NOMO-1 treated with DMSO at 0.1 percent for 48 hours (cell line): ENCODE data around the gene GPX3.

Experiments used
- DNase-seq: peaks from one replicate; lab custom pipeline; 2025; ENCODE audit not compliant: unreplicated experiment; lab: John Stamatoyannopoulos, UW

GPX3 gene

GRCh38 chr5:151012862-151013261 is 7.5 kb upstream of the GPX3 start:
- DNase-seq, result no peak

- DNase-seq, result no peak
These were observed 5.6 kb upstream of the GPX3 start for GRCh38 chr5:151014680-151015343.

GRCh38 chr5:151015974-151016587 is 4.3 kb upstream of the GPX3 start:
- DNase-seq, result no peak

GRCh38 chr5:151016700-151017099 is 3.7 kb upstream of the GPX3 start:
- DNase-seq, result peak; percentile 92

GRCh38 chr5:151017897-151018296 is 2.5 kb upstream of the GPX3 start:
- DNase-seq, result no peak

- no peak for DNase-seq
These were observed 1.5 kb upstream of the GPX3 start for GRCh38 chr5:151018846-151019245.

GRCh38 chr5:151019331-151019730 is 1.1 kb upstream of the GPX3 start:
- no peak for DNase-seq

GRCh38 chr5:151021746-151022145 is 1.4 kb downstream of the GPX3 start:
- no peak for DNase-seq

GRCh38 chr5:151022511-151023018 is 2.2 kb downstream of the GPX3 start:
- DNase-seq, result no peak

GRCh38 chr5:151023047-151023615 is 2.7 kb downstream of the GPX3 start:
- DNase-seq, result no peak

GRCh38 chr5:151023651-151024050 is 3.3 kb downstream of the GPX3 start:
- DNase-seq, result no peak

GRCh38 chr5:151024440-151025249 is 4.3 kb downstream of the GPX3 start:
- no peak for DNase-seq

- DNase-seq, result no peak
These were observed 4.8 kb downstream of the GPX3 start for GRCh38 chr5:151025250-151025606.

GRCh38 chr5:151026088-151026487 is 5.7 kb downstream of the GPX3 start:
- DNase-seq, result no peak

GRCh38 chr5:151026679-151027078 is 6.3 kb downstream of the GPX3 start:
- no peak for DNase-seq

GRCh38 chr5:151027961-151028479 is 7.6 kb downstream of the GPX3 start:
- no peak for DNase-seq

GRCh38 chr5:151028717-151029116 is 8.3 kb downstream of the GPX3 start:
- DNase-seq, result no peak

- no peak for DNase-seq
These were observed 9.0 kb downstream of the GPX3 start for GRCh38 chr5:151029179-151030055.

GRCh38 chr5:151030056-151030336 is 9.6 kb downstream of the GPX3 start:
- DNase-seq, result no peak

- DNase-seq, result no peak
These were observed 10.0 kb downstream of the GPX3 start for GRCh38 chr5:151030379-151030778.

- no peak for DNase-seq
These were observed 11.2 kb downstream of the GPX3 start for GRCh38 chr5:151031554-151031953.
